K562 (cell line): ENCODE results near the gene PLP2. TPM values are rescaled to one million over a fixed set of nuclear protein-coding genes. Genes with fewer than 3 reads are reported as not detected.

ENCODE experiments used
- BRF1 ChIP-seq: IDR thresholded peaks from 3 replicates; pipeline ENCODE4 v1.6.1; 2011; ENCODE audit warnings: borderline replicate concordance, mild to moderate bottlenecking; ENCODE audit not compliant: insufficient read length; ENCODE audit errors: extremely low read depth
- DACH1 ChIP-seq: fragments of 450-650 bp; IDR thresholded peaks from 2 replicates; pipeline ENCODE4 v1.6.1; 2018; ENCODE audit not compliant: partially characterized antibody
- ELF1 ChIP-seq: fragments of 200-800 bp; sonication (Bioruptor generic); IDR thresholded peaks from 2 replicates; pipeline ENCODE4 v1.6.1; 2016; ENCODE audit warnings: missing genetic modification characterization, missing compliant biosample characterization
- GABPB1 ChIP-seq: sonication (generic); formaldehyde crosslinking; IDR thresholded peaks from 2 replicates; pipeline ENCODE4 v1.8.0; 2022; ENCODE audit warnings: mild to moderate bottlenecking, missing genetic modification reagents
- MBD2 ChIP-seq: sonication (generic); IDR thresholded peaks from 2 replicates; pipeline ENCODE4 v1.6.1; 2016; ENCODE audit warnings: low read depth, borderline replicate concordance
- NFIC ChIP-seq: fragments of 450-650 bp; IDR thresholded peaks from 2 replicates; pipeline ENCODE4 v1.6.1; 2017; ENCODE audit warnings: mild to moderate bottlenecking, inconsistent platforms
- POLR2B ChIP-seq: fragments of 450-650 bp; IDR thresholded peaks from 2 replicates; pipeline ENCODE4 v1.6.1; 2018; ENCODE audit warnings: low read depth; ENCODE audit not compliant: partially characterized antibody
- TGIF2 ChIP-seq: sonication (generic); formaldehyde crosslinking; IDR thresholded peaks from 2 replicates; pipeline ENCODE4 v1.8.1; 2022; ENCODE audit warnings: mild to moderate bottlenecking, missing genetic modification reagents, moderate library complexity
- THAP12 ChIP-seq: fragments of 250-450 bp; sonication (Bioruptor Pico); IDR thresholded peaks from 2 replicates; pipeline ENCODE4 v1.9.0; 2021; ENCODE audit warnings: mild to moderate bottlenecking, inconsistent platforms
- THRA ChIP-seq: fragments of 450-650 bp; IDR thresholded peaks from 2 replicates; pipeline ENCODE4 v1.6.1; 2017; ENCODE audit warnings: mild to moderate bottlenecking, moderate library complexity
- ZNF511 ChIP-seq: sonication (generic); formaldehyde crosslinking; IDR thresholded peaks from 2 replicates; pipeline ENCODE4 v1.8.0; 2022; ENCODE audit warnings: mild to moderate bottlenecking, missing genetic modification reagents
- ZNF592 ChIP-seq: fragments of 450-650 bp; IDR thresholded peaks from 2 replicates; pipeline ENCODE4 v1.6.1; 2017; ENCODE audit warnings: antibody characterized with exemption, mild to moderate bottlenecking
- ZNF778 ChIP-seq: fragments of 450-650 bp; formaldehyde crosslinking; IDR thresholded peaks from 2 replicates; pipeline ENCODE4 v1.4.0; 2020; ENCODE audit warnings: mild to moderate bottlenecking, moderate library complexity
- polyA plus RNA-seq, 8 experiments: library from polyadenylated mRNA; depleted of rRNA in 4 of 8; stranded (reverse) in 5 of 8; unstranded in 3 of 8; fragments of >200 nt; fragmentation: Nextera tagmentation in 2 of 8; fragmentation: Illumina TruSeq in 1 of 8; extraction: Ambion mirVana in 2 of 8; extraction: Trizol in 1 of 8; gene quantifications; 2 replicates each; pipeline versions ENCODE4 v1.2.1 to v1.2.3, GENCODE V29; 2011 to 2014; ENCODE audit warnings: inconsistent platforms in 1 of 8, missing spikeins in 1 of 8
- total RNA-seq, 7 experiments: library from RNA; depleted of rRNA in 6 of 7; stranded (reverse); fragments of >200 nt in 6 of 7; fragmentation: Illumina TruSeq in 2 of 7; extraction: Trizol in 2 of 7; gene quantifications; 2 replicates each; pipeline versions ENCODE4 v1.2.1 to v1.2.3, GENCODE V29; 2011 to 2021; ENCODE audit warnings: low replicate concordance in 1 of 7
- TF ChIP-seq, protein P1 (sequence below): IDR thresholded peaks from 2 replicates; pipeline ENCODE4 v1.6.1; 2012; ENCODE audit warnings: low read depth, low read length, improper control_type of control experiment, borderline replicate concordance
- TF ChIP-seq, protein P2 (sequence below): sonication (generic); formaldehyde crosslinking; IDR thresholded peaks from 2 replicates; pipeline ENCODE4 v1.5.0; 2020; ENCODE audit warnings: missing genetic modification reagents

The PLP2 gene
- total and polyA plus RNA-seq, 9 of the 15 experiments (the other 6 are each of a cell fraction or from before 2014, with no cell fraction given): 34.7 to 236 (median 112) TPM

- TF ChIP-seq ZNF592 (no peak), POLR2B (peak; percentile 55), THAP12 (CRISPR knock-in tag) (0 out of 2 replicates have a peak, but pooled peaks have one; percentile 20), NFIC (peak; percentile 26; the same call in 1 of the 2 replicates), ELF1 (tag) (peak; percentile 87), BRF1 (no peak), GABPB1 (CRISPR knock-in tag) (no peak), MBD2 (no peak; the same call in 1 of the 2 replicates), ZNF511 (CRISPR knock-in tag) (peak; percentile 52; the same call in 1 of the 2 replicates), THRA (no peak), ZNF778 (CRISPR knock-in tag) (no peak), TGIF2 (0 out of 2 replicates have a peak, but pooled peaks have one; percentile 38), DACH1 (no peak)
- TF ChIP-seq, protein P1, sequence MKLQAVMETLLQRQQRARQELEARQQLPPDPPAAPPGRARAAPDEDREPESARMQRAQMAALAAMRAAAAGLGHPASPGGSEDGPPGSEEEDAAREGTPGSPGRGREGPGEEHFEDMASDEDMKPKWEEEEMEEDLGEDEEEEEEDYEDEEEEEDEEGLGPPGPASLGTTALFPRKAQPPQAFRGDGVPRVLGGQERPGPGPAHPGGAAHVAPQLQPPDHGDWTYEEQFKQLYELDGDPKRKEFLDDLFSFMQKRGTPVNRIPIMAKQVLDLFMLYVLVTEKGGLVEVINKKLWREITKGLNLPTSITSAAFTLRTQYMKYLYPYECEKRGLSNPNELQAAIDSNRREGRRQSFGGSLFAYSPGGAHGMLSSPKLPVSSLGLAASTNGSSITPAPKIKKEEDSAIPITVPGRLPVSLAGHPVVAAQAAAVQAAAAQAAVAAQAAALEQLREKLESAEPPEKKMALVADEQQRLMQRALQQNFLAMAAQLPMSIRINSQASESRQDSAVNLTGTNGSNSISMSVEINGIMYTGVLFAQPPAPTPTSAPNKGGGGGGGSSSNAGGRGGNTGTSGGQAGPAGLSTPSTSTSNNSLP: no peak
- TF ChIP-seq, protein P2, sequence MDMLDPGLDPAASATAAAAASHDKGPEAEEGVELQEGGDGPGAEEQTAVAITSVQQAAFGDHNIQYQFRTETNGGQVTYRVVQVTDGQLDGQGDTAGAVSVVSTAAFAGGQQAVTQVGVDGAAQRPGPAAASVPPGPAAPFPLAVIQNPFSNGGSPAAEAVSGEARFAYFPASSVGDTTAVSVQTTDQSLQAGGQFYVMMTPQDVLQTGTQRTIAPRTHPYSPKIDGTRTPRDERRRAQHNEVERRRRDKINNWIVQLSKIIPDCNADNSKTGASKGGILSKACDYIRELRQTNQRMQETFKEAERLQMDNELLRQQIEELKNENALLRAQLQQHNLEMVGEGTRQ (CRISPR knock-in tag): peak; percentile 55
Measured at GRCh38 chrX:49186125-49187027, 14.7 kb downstream of the PLP2 start, which contains the start of gene PRICKLE3 (continued).
